ENCODE results near the gene ABL2.

GRCh38 chr1:179252606-179253005 lies 23.1 kb upstream of the ABL2 start:
- no peak for TF ChIP-seq SMARCC2 (IDR thresholded peaks at IDR 0.05; ENCODE audit: low read depth)
- TF ChIP-seq ETV1 (tag; conservative IDR thresholded peaks at IDR 0.05; ENCODE audit: low read depth): no peak
- TF ChIP-seq NCOA2 (IDR thresholded peaks at IDR 0.05; ENCODE audit: partially characterized antibody in 2 of 2): no peak
- TF ChIP-seq ZNF407 (IDR thresholded peaks at IDR 0.05; ENCODE audit: low read depth): no peak
- TF ChIP-seq POLR2AphosphoS5 (IDR thresholded peaks at IDR 0.05; ENCODE audit: control insufficient read depth, insufficient read depth, low read depth, low read length): no peak
- TF ChIP-seq KLF13 (tag; IDR thresholded peaks at IDR 0.05; ENCODE audit: borderline replicate concordance, low read depth): no peak
- no peak for TF ChIP-seq KLF16 (IDR thresholded peaks at IDR 0.05)
- TF ChIP-seq RAD51 (IDR thresholded peaks at IDR 0.05; ENCODE audit: borderline replicate concordance, low read depth): no peak
- no peak for TF ChIP-seq ZSCAN29 (IDR thresholded peaks at IDR 0.05)
- TF ChIP-seq FOS (IDR thresholded peaks at IDR 0.05; ENCODE audit: extremely low read depth, insufficient read length): no peak
